ENCODE data around the gene SCN2A. TPM values are rescaled to one million over a fixed set of nuclear protein-coding genes. Genes with fewer than 3 reads are reported as not detected.

SCN2A gene
- total RNA-seq, 2 experiments from 2014 or later: not detected

- CTCF ChIA-PET: no interaction called here
- Mint-ChIP-seq H3K4me1 (ENCODE audit: low read depth) (no peaks in the 10 kb centered on the region), H3K4me3 (no peak overlapping the region), H3K27ac (no peak overlapping the region), H3K36me3 (ENCODE audit: low read depth) (no peaks in the 10 kb centered on the region), H3K9me3 (no peaks in the 10 kb centered on the region), H3K27me3 (no peaks in the 10 kb centered on the region)
- DNase-seq: no peak
- ATAC-seq: no peak
- intact Hi-C loops (cut with micrococcal nuclease): no loop called here
- POLR2A ChIA-PET: no interaction called here
- no peak for TF ChIP-seq CTCF (IDR thresholded peaks at IDR 0.05)
These were observed 41.9 kb upstream of the SCN2A start for GRCh38 chr2:165197346-165197745.

- Mint-ChIP-seq H3K4me1 (ENCODE audit: low read depth) (no peaks in the 10 kb centered on the region), H3K27me3 (no peaks in the 10 kb centered on the region), H3K9me3 (no peaks in the 10 kb centered on the region), H3K36me3 (ENCODE audit: low read depth) (no peaks in the 10 kb centered on the region), H3K4me3 (no peak overlapping the region), H3K27ac (no peak overlapping the region)
- DNase-seq (no peak), ATAC-seq (no peak)
- ChIA-PET POLR2A (no interaction called here), CTCF (no interaction called here)
- intact Hi-C loops (cut with micrococcal nuclease): no loop called here
- TF ChIP-seq CTCF (IDR thresholded peaks at IDR 0.05): no peak
These were observed 41.0 kb upstream of the SCN2A start for GRCh38 chr2:165198181-165198580.

GRCh38 chr2:165202239-165202638 is 37.0 kb upstream of the SCN2A start:
- ATAC-seq (no peak), DNase-seq (no peak)
- no peaks in the 10 kb centered on the region for H3K27me3 Mint-ChIP-seq
- no peaks in the 10 kb centered on the region for H3K4me1 Mint-ChIP-seq (ENCODE audit: low read depth)
- intact Hi-C loops (cut with micrococcal nuclease): loop anchor here (5.0 kb wide), 1 partner anchor 210 kb away; no protein-coding TSS in a partner anchor
- ChIA-PET POLR2A (interaction anchor here (1.2 kb wide), 1 partner anchor 9 kb away, joined by 3 read pairs; no protein-coding TSS in a partner anchor), CTCF (interaction anchor here (0.6 to 2.1 kb wide), 3 partner anchors 50 to 209 kb away, joined by 3 to 25 read pairs (median 8); no protein-coding TSS in a partner anchor)
- no peak overlapping the region for H3K4me3 Mint-ChIP-seq
- no peaks in the 10 kb centered on the region for H3K9me3 Mint-ChIP-seq
- TF ChIP-seq CTCF (IDR thresholded peaks at IDR 0.05): no peak
- no peak overlapping the region for H3K27ac Mint-ChIP-seq
- no peaks in the 10 kb centered on the region for H3K36me3 Mint-ChIP-seq (ENCODE audit: low read depth)

GRCh38 chr2:165203689-165204559 is 35.3 kb upstream of the SCN2A start, which contains the start of gene SCN3A:
Gene SCN3A, minus strand, starts transcription at chr2:165204050. Its CDS starts 27,656 bp downstream, at chr2:165176394.
- TF ChIP-seq CTCF (IDR thresholded peaks at IDR 0.05): peak; percentile 77
- H3K9me3 Mint-ChIP-seq: no peaks in the 10 kb centered on the region
- H3K27ac Mint-ChIP-seq: no peak within 1 kb of the TSS
- no peaks in the 10 kb centered on the region for H3K27me3 Mint-ChIP-seq
- intact Hi-C loops (cut with micrococcal nuclease): loop anchor here (1.0 to 5.0 kb wide), 2 partner anchors 188 to 212 kb away; no protein-coding TSS in a partner anchor
- no peak within 1 kb of the TSS for H3K4me3 Mint-ChIP-seq
- DNase-seq (peak; percentile 19), ATAC-seq (no peak)
- no peaks in the 10 kb centered on the region for H3K36me3 Mint-ChIP-seq (ENCODE audit: low read depth)
- H3K4me1 Mint-ChIP-seq (ENCODE audit: low read depth): no peaks in the 10 kb centered on the region
- ChIA-PET POLR2A (no interaction called here), CTCF (interaction anchor here (0.6 to 2.2 kb wide), 17 partner anchors 9 to 816 kb away, joined by 3 to 25 read pairs (median 4); no protein-coding TSS in a partner anchor)

GRCh38 chr2:165205865-165206264 is 33.3 kb upstream of the SCN2A start:
- POLR2A ChIA-PET: no interaction called here
- H3K4me3 Mint-ChIP-seq: no peak overlapping the region
- H3K27ac Mint-ChIP-seq: no peak overlapping the region
- no peak for ATAC-seq
- TF ChIP-seq CTCF (IDR thresholded peaks at IDR 0.05): no peak
- no peaks in the 10 kb centered on the region for H3K27me3 Mint-ChIP-seq
- H3K36me3 Mint-ChIP-seq (ENCODE audit: low read depth): no peaks in the 10 kb centered on the region
- intact Hi-C loops (cut with micrococcal nuclease): no loop called here
- DNase-seq: no peak
- CTCF ChIA-PET: interaction anchor here (1.2 kb wide), 1 partner anchor 33 kb away, joined by 3 read pairs; the partner anchor contains the start of gene SCN2A
- no peaks in the 10 kb centered on the region for H3K9me3 Mint-ChIP-seq
- H3K4me1 Mint-ChIP-seq (ENCODE audit: low read depth): no peaks in the 10 kb centered on the region

Data from activated CD8-positive, alpha-beta T cell treated with anti-CD3 and anti-CD28 coated beads for 36 hours (primary cell).